ENCODE measurements around the gene PYGO2. TPM values are rescaled to one million over a fixed set of nuclear protein-coding genes. Genes with fewer than 3 reads are reported as not detected.
"Not testable (repeated sequence)": the region's sequence is repeated elsewhere in the genome, so short reads cannot be mapped to it uniquely, and the experiment has no call there.

Gene PYGO2
- total and polyA plus RNA-seq, 3 donors from 2014 or later = 31.0 to 34.9 (median 33.2) TPM

DNA sequence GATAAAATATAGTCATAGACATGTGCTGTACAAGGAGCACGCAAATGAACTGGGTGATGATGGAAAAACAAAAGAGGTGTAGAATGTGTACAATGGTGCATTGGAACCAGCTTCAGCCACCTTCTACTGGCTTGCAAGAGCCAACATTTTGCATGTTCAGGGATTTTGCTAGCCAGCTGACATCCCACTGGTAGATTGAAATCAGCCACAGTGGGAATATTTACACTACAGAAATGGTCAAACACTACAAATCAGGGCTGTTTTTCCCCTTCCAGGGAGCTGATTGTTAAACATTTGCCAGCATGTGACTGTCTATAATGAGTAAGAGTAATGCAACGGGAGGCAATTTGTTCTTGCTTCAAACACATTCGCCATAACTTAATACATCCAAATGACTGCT, 48.3 kb downstream of the PYGO2 start:
- TF ChIP-seq, protein P1, sequence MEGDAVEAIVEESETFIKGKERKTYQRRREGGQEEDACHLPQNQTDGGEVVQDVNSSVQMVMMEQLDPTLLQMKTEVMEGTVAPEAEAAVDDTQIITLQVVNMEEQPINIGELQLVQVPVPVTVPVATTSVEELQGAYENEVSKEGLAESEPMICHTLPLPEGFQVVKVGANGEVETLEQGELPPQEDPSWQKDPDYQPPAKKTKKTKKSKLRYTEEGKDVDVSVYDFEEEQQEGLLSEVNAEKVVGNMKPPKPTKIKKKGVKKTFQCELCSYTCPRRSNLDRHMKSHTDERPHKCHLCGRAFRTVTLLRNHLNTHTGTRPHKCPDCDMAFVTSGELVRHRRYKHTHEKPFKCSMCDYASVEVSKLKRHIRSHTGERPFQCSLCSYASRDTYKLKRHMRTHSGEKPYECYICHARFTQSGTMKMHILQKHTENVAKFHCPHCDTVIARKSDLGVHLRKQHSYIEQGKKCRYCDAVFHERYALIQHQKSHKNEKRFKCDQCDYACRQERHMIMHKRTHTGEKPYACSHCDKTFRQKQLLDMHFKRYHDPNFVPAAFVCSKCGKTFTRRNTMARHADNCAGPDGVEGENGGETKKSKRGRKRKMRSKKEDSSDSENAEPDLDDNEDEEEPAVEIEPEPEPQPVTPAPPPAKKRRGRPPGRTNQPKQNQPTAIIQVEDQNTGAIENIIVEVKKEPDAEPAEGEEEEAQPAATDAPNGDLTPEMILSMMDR (IDR thresholded peaks at IDR 0.05) = no peak
- no peak for TF ChIP-seq POLR2A (IDR thresholded peaks at IDR 0.05)
- no peaks in the 10 kb centered on the region for H3K36me3 ChIP-seq (ENCODE audit: low read depth, missing control alignments)
- H3K27ac ChIP-seq = no peak overlapping the region
- intact Hi-C loops (cut with DNase I; ENCODE audit: low total_unique reads) = no loop called here
- no peak for DNase-seq
- no peaks in the 10 kb centered on the region for H3K4me1 ChIP-seq
- H3K9me3 ChIP-seq = no peaks in the 10 kb centered on the region
- H3K4me3 ChIP-seq = no peak overlapping the region
- 92 to 95% methylated on average over 3 of the region's 3 CpGs for WGBS, 2 donors
- H3K27me3 ChIP-seq = no peaks in the 10 kb centered on the region

DNA sequence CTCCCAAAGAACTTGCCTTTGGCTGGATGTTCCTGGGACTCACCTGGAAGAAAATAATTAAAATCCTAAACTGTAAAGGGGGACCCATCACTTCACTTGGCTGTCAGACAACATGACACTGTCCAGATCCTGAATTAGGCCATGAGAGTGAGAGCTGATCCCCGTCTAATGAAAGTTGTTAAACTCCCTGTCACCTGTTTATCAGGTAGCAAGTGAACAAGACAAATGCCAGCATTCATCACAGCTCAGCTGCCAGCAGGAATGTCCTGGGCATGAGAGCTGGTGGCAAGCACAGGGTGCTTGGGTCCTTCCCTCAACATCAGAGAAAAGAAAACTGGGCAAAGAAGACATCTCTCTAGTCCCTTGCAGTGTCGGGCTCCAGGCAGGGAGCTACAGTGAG, 48.8 kb downstream of the PYGO2 start:
- Histone ChIP-seq H3K4me3 (no peak overlapping the region), H3K4me1 (no peaks in the 10 kb centered on the region), H3K36me3 (ENCODE audit: low read depth, missing control alignments) (no peaks in the 10 kb centered on the region), H3K27ac (no peak overlapping the region), H3K27me3 (no peaks in the 10 kb centered on the region), H3K9me3 (no peaks in the 10 kb centered on the region)
- DNase-seq = no peak
- TF ChIP-seq, protein P1 (IDR thresholded peaks at IDR 0.05) = no peak
- no peak for TF ChIP-seq POLR2A (IDR thresholded peaks at IDR 0.05)
- WGBS, 2 donors = 94 to 100% methylated on average over 2 of the region's 2 CpGs
- intact Hi-C loops (cut with DNase I; ENCODE audit: low total_unique reads) = no loop called here

DNA sequence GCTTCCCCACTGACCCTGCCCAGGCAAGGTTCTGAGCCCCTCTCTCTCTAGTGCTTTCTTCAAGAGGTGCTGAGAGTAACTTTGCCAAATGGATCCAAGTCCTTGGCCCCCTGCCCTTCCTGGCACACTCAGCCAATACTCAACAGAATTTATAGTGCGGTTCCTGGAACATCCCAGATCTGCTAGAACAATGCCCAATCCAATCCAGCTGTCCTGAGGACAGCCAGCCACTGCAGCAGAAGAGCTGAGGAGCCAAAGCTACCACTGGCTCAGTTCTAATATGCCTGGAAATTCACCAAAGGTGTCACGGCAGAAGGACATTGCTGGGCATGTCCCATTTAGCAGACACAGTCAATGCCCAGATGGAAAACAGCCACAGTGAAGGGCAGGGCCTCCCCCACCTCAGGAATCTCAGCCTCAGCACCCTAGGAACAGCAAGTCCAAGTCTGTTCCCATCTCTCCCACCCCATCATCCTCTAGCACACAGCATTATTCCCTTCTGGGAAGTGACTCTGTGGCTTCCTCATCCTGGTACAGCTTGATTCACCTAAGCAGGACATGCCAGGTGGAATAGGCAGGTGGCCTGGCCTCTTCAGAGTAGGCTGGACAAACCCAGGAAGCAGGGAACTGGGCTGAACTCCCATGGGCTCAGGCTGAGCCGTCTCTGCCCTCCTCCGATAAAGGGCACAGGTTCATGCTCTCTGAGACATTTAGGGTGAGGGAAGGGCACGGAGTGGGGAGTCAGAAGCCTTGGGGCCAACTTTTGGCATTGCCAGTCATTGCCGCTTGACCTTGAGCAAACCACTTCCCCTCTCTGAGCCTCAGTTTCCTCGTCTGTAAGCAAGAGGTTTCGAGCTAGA, 49.7 kb downstream of the PYGO2 start:
- Histone ChIP-seq H3K4me1 (no peaks in the 10 kb centered on the region), H3K36me3 (ENCODE audit: low read depth, missing control alignments) (no peaks in the 10 kb centered on the region), H3K9me3 (no peaks in the 10 kb centered on the region), H3K27me3 (no peaks in the 10 kb centered on the region), H3K27ac (no peak overlapping the region), H3K4me3 (no peak overlapping the region)
- intact Hi-C loops (cut with DNase I; ENCODE audit: low total_unique reads) = no loop called here
- TF ChIP-seq, protein P1 (IDR thresholded peaks at IDR 0.05) = no peak
- TF ChIP-seq POLR2A (IDR thresholded peaks at IDR 0.05) = no peak
- DNase-seq = no peak
- 85 to 94% methylated on average over 8 of the region's 8 CpGs for WGBS, 2 donors

DNA sequence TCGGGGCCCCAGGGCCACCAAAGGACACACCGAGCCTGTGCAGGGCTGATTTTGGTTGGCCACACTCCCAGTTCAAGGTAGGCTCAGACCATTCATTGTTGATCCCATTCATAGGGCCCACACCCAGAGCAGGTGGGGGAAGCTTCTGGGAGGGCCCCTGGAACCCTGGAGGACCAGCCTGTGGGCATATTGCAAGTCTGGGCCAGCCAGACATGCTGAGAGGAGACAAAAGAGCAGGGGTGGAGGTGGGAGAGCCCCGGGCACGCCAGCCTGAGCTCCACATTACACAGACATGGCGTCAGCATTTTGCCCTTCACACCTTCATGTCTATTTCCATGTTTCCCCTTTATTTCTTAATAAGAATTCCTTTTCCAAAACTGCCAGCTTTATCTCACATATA, 50.7 kb downstream of the PYGO2 start:
- TF ChIP-seq, protein P1 (IDR thresholded peaks at IDR 0.05) = no peak
- no peak for TF ChIP-seq POLR2A (IDR thresholded peaks at IDR 0.05)
- Histone ChIP-seq H3K36me3 (ENCODE audit: low read depth, missing control alignments) (no peaks in the 10 kb centered on the region), H3K9me3 (no peaks in the 10 kb centered on the region), H3K27me3 (no peaks in the 10 kb centered on the region), H3K4me1 (no peaks in the 10 kb centered on the region), H3K27ac (no peak overlapping the region), H3K4me3 (no peak overlapping the region)
- intact Hi-C loops (cut with DNase I; ENCODE audit: low total_unique reads) = no loop called here
- WGBS, 2 donors = 92 to 95% methylated on average over 5 of the region's 5 CpGs
- DNase-seq = no peak

DNA sequence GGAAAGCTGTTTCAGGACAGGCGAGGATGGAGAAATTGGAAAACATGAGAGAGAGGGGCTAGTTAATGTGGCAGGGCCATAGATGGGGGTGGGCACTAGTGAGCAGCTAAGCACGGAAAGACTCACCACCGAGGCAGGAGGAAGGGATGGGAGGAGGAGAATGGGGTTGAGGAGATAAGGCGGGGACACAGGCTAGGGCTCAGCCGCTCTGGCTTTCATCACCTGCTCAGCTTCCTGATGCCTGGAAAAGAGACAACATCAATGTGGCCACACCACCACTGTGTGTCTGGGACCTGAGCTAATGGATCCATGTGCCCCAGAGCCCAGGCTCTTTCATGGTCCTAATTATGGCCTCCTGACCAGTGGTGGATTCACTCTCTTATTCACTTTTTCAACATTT, 52.6 kb downstream of the PYGO2 start:
- Histone ChIP-seq H3K4me3 (no peak overlapping the region), H3K36me3 (ENCODE audit: low read depth, missing control alignments) (no peaks in the 10 kb centered on the region), H3K27ac (no peak overlapping the region), H3K4me1 (no peaks in the 10 kb centered on the region), H3K9me3 (no peaks in the 10 kb centered on the region), H3K27me3 (no peaks in the 10 kb centered on the region)
- 94% methylated on average over 5 of the region's 5 CpGs for WGBS, 2 donors
- TF ChIP-seq, protein P1 (IDR thresholded peaks at IDR 0.05) = no peak
- no peak for TF ChIP-seq POLR2A (IDR thresholded peaks at IDR 0.05)
- no peak for DNase-seq
- intact Hi-C loops (cut with DNase I; ENCODE audit: low total_unique reads) = no loop called here

DNA sequence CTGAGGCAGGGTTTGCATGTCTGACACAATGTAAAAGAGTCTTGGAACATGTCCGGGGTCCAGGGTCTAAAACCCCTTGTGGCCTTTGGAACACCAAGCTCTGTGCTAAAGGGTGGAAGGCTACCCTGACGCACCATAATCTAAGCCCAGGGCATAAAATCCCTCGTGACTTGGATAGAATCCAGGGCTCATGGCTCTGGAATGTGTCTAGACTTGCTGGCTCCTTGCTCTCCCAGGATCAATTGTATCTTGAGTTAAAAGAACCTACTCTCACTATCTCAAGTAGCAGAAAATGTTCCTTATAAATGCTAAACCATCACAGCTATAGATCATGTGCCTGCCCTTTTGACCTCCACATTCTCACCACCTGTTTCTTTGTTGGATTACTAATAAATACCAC, 53.5 kb downstream of the PYGO2 start:
- DNase-seq; H3K4me1 ChIP-seq; H3K36me3 ChIP-seq (ENCODE audit: low read depth, missing control alignments); intact Hi-C loops (cut with DNase I; ENCODE audit: low total_unique reads); H3K27me3 ChIP-seq; H3K9me3 ChIP-seq; H3K27ac ChIP-seq; H3K4me3 ChIP-seq: not testable (repeated sequence)
- WGBS, 2 donors = 65 to 79% methylated on average over 3 of the region's 3 CpGs

All from testis (tissue), 3 donors.